Glutamatergic neuron (in vitro differentiated cells): ENCODE results near the gene EIF4G3. TPM values are rescaled to one million over a fixed set of nuclear protein-coding genes. Genes with fewer than 3 reads are reported as not detected.

ENCODE experiments used
- DNase-seq: peaks from one replicate; pipeline ENCODE4 v3.0.0; 2022
- H3K27ac Mint-ChIP-seq: one replicate; pipeline ENCODE4 v1.8.0; 2020; ENCODE audit warnings: mild to moderate bottlenecking, mixed read lengths, inconsistent platforms; ENCODE audit not compliant: unreplicated experiment
- H3K27me3 Mint-ChIP-seq: one replicate; pipeline ENCODE4 v1.8.0; 2020; ENCODE audit warnings: mild to moderate bottlenecking, moderate library complexity, mixed read lengths, inconsistent platforms; ENCODE audit not compliant: unreplicated experiment
- H3K36me3 Mint-ChIP-seq: one replicate; pipeline ENCODE4 v1.8.0; 2020; ENCODE audit warnings: mild to moderate bottlenecking, mixed read lengths, inconsistent platforms; ENCODE audit not compliant: unreplicated experiment
- H3K4me1 Mint-ChIP-seq: one replicate; pipeline ENCODE4 v1.8.0; 2020; ENCODE audit warnings: mild to moderate bottlenecking, low read depth, mixed read lengths, inconsistent platforms; ENCODE audit not compliant: unreplicated experiment
- H3K4me3 Mint-ChIP-seq: one replicate; pipeline ENCODE4 v1.8.0; 2020; ENCODE audit warnings: mild to moderate bottlenecking, mixed read lengths, inconsistent platforms; ENCODE audit not compliant: unreplicated experiment
- H3K9me3 Mint-ChIP-seq: one replicate; pipeline ENCODE4 v1.8.0; 2020; ENCODE audit warnings: mild to moderate bottlenecking, moderate library complexity, mixed read lengths, inconsistent platforms; ENCODE audit not compliant: unreplicated experiment
- CTCF ChIP-seq: fragments of 200-600 bp; sonication (generic); IDR thresholded peaks from one replicate; pipeline ENCODE4 v1.5.0; 2021; ENCODE audit not compliant: partially characterized antibody, unreplicated experiment
- total RNA-seq: library from RNA; stranded (reverse); fragmentation: NEBNext Ultra II Directional; extraction: Animal tissue kit (Norgen Biotek cat#: 25700); gene quantifications from one replicate; pipeline ENCODE4 v1.2.1, GENCODE V29; 2021; ENCODE audit not compliant: unreplicated experiment

The EIF4G3 gene
- total RNA-seq, 1 donor from 2014 or later = 100 TPM

GRCh38 chr1:21165646-21166045, 11.1 kb downstream of the EIF4G3 start:
- no peaks in the 10 kb centered on the region for H3K4me1 Mint-ChIP-seq
- no peaks in the 10 kb centered on the region for H3K9me3 Mint-ChIP-seq
- H3K27ac Mint-ChIP-seq = no peak overlapping the region
- no peak for DNase-seq
- no peak for TF ChIP-seq CTCF
- no peak overlapping the region for H3K4me3 Mint-ChIP-seq
- no peaks in the 10 kb centered on the region for H3K27me3 Mint-ChIP-seq
- peaks cover 4% of the 10 kb centered on the region for H3K36me3 Mint-ChIP-seq

- H3K4me1 Mint-ChIP-seq = no peaks in the 10 kb centered on the region
Observed at GRCh38 chr1:21165076-21165475, 11.6 kb downstream of the EIF4G3 start.

GRCh38 chr1:21164266-21164665, 12.4 kb downstream of the EIF4G3 start:
- H3K4me3 Mint-ChIP-seq = no peak overlapping the region
- H3K4me1 Mint-ChIP-seq = no peaks in the 10 kb centered on the region
- DNase-seq = no peak
- no peaks in the 10 kb centered on the region for H3K9me3 Mint-ChIP-seq
- peaks cover 2% of the 10 kb centered on the region for H3K27me3 Mint-ChIP-seq
- peaks cover 4% of the 10 kb centered on the region for H3K36me3 Mint-ChIP-seq
- H3K27ac Mint-ChIP-seq = no peak overlapping the region
- TF ChIP-seq CTCF = no peak

More at GRCh38 chr1:21165076-21165475, 11.6 kb downstream of the EIF4G3 start:
- Mint-ChIP-seq H3K27me3 (no peaks in the 10 kb centered on the region), H3K4me3 (no peak overlapping the region), H3K9me3 (no peaks in the 10 kb centered on the region), H3K36me3 (peaks cover 4% of the 10 kb centered on the region), H3K27ac (no peak overlapping the region)
- no peak for TF ChIP-seq CTCF
- no peak for DNase-seq

GRCh38 chr1:21162740-21163464, 13.8 kb downstream of the EIF4G3 start:
- no peaks in the 10 kb centered on the region for H3K9me3 Mint-ChIP-seq
- no peak overlapping the region for H3K27ac Mint-ChIP-seq
- H3K4me1 Mint-ChIP-seq = no peaks in the 10 kb centered on the region
- H3K4me3 Mint-ChIP-seq = no peak overlapping the region
- DNase-seq = no peak
- peaks cover 4% of the 10 kb centered on the region for H3K36me3 Mint-ChIP-seq
- peaks cover 2% of the 10 kb centered on the region for H3K27me3 Mint-ChIP-seq
- no peak for TF ChIP-seq CTCF

- Mint-ChIP-seq H3K4me3 (no peak overlapping the region), H3K36me3 (no peaks in the 10 kb centered on the region), H3K4me1 (no peaks in the 10 kb centered on the region), H3K27ac (no peak overlapping the region), H3K9me3 (no peaks in the 10 kb centered on the region), H3K27me3 (peaks cover 2% of the 10 kb centered on the region)
- TF ChIP-seq CTCF = no peak
- no peak for DNase-seq
Observed at GRCh38 chr1:21161842-21162241, 14.9 kb downstream of the EIF4G3 start.
